Lower leg skin (tissue), 4 donors: Measurements from ENCODE around the gene TPST1. TPM values are rescaled to one million over a fixed set of nuclear protein-coding genes. Genes with fewer than 3 reads are reported as not detected.

Source experiments
- DNase-seq, 2 donors: peaks; one replicate each; pipeline ENCODE4 v3.0.0-alpha.2; 2019; ENCODE audit warnings: low spot score in 2 of 2
- H3K4me3 ChIP-seq: fragments of 200-600 bp; sonication (generic); 2 replicates; pipeline ENCODE4 v1.5.1; 2017; ENCODE audit warnings: mild to moderate bottlenecking, low read depth; ENCODE audit not compliant: poor library complexity, severe bottlenecking
- CTCF ChIP-seq, 3 donors: fragments of 450-650 bp; IDR thresholded peaks; one replicate each; pipeline ENCODE4 v1.5.1; 2016; ENCODE audit warnings: antibody characterized with exemption in 3 of 3, mild to moderate bottlenecking in 3 of 3, moderate library complexity in 2 of 3
- POLR2A ChIP-seq, 2 donors: fragments of 450-650 bp; IDR thresholded peaks; one replicate each; pipeline ENCODE4 v1.6.1; 2016 to 2017; ENCODE audit warnings: antibody characterized with exemption in 2 of 2, mild to moderate bottlenecking in 1 of 2, moderate library complexity in 1 of 2
- WGBS, 2 donors: methylation state at CpG; one replicate each; pipeline ENCODE4 v1.1.5; 2018; 5-methylcytosine and 5-hydroxymethylcytosine counted together
- intact Hi-C: fragments of 100-400 bp; cut with DNase I; formaldehyde crosslinking; loops from one replicate; pipeline ENCODE4 v1.15.0; 2023; ENCODE audit warnings: low total_unique reads
- total RNA-seq, 4 donors: library from RNA; depleted of rRNA; stranded (reverse); fragments of >200 nt; gene quantifications; one replicate each; pipeline ENCODE4 v1.1.0, GENCODE V29; 2016

Gene TPST1
- total RNA-seq, 4 donors from 2014 or later = 10.1 to 12.8 (median 11.2) TPM

- WGBS, 2 donors = 94 to 95% methylated on average over 8 of the region's 8 CpGs
- TF ChIP-seq POLR2A (IDR thresholded peaks at IDR 0.05) (no peak), CTCF (IDR thresholded peaks at IDR 0.05) (no peak)
- intact Hi-C loops = no loop called here
- H3K4me3 ChIP-seq = no peak overlapping the region
- DNase-seq = no peak
Measured at GRCh38 chr7:66185680-66186187, 19.4 kb upstream of the TPST1 start.

DNA sequence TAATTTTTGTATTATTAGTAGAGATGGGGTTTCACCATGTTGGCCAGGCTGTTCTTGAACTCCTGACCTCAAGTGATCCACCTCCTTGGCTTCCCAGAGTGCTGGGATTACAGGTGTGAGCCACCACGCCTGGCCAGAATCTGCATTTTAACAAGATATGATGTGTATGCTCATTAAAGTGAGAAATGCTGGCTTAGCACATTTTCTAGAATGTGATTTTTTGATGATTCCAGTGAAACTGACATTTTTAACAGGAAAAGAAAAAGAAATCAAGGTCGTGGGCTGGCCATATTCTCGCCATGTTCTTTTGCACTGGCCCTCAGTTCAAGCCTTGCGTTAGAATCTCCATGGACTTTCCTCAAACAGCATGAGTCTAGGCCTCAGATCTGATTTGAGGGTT lies 18.1 kb upstream of the TPST1 start:
- no peak overlapping the region for H3K4me3 ChIP-seq
- WGBS, 2 donors = 90 to 91% methylated on average over 4 of the region's 4 CpGs
- DNase-seq = no peak
- intact Hi-C loops = no loop called here
- TF ChIP-seq CTCF (IDR thresholded peaks at IDR 0.05) = no peak
- TF ChIP-seq POLR2A (IDR thresholded peaks at IDR 0.05) = no peak

- no peak overlapping the region for H3K4me3 ChIP-seq
- intact Hi-C loops = no loop called here
- WGBS, 2 donors = 19 to 20% methylated on average over 1 of the region's 1 CpG
- TF ChIP-seq CTCF (IDR thresholded peaks at IDR 0.05) (no peak), POLR2A (IDR thresholded peaks at IDR 0.05) (no peak)
- peak; percentile 83 to 95 for DNase-seq
Measured at GRCh38 chr7:66187905-66188304, 17.2 kb upstream of the TPST1 start.

GRCh38 chr7:66188645-66189044 lies 16.5 kb upstream of the TPST1 start:
- no peak overlapping the region for H3K4me3 ChIP-seq
- TF ChIP-seq CTCF (IDR thresholded peaks at IDR 0.05) (no peak), POLR2A (IDR thresholded peaks at IDR 0.05) (no peak)
- intact Hi-C loops = no loop called here
- DNase-seq = no peak
- 90 to 94% methylated on average over 2 of the region's 2 CpGs for WGBS, 2 donors

DNA sequence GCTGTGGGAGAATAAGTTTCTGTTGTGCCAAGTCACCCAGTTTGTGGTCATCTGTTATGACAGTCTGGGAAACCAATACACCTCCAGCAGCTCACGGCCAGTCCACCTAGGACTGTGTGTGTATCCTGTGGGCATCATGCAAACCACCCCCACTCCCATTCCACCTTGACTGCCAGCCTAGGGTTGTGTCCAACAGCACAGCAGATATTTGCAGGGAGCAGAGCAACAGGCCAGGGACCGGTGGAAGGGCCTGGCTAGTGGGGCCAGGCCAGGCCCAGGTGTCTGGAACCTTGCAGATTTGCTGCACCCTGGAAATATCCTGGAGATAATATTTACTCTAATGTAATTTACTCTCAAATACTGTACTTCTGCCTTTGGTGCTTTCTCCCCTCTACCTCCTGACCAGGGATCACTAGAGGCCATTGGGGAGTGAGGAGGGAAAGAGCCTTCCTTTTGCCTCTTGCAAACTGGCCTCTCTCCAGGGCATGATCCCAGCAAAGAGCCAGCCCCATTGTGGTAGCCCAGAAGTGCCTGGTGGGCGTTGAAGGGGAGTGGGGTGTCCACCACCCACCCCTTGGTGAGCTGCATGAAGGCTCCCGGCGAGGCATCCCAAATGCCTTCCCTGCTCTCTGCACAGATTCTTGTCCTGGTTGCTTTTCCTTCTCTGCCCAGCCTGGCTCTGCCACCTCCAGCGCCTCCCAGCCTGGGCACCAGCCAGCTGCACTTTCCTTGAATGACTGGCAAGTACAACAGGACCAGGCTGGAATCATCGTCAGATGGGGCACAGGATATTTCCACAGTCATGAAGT lies 15.2 kb upstream of the TPST1 start:
- WGBS, 2 donors = 58 to 59% methylated on average over 7 of the region's 7 CpGs
- intact Hi-C loops = no loop called here
- DNase-seq = no peak
- TF ChIP-seq CTCF (IDR thresholded peaks at IDR 0.05) (no peak), POLR2A (IDR thresholded peaks at IDR 0.05) (no peak)
- H3K4me3 ChIP-seq = no peak overlapping the region
